NCI-H2107 (cell line): ENCODE measurements around the gene SATB2.

Source experiments
- DNase-seq: peaks from one replicate; lab custom pipeline; 2025; lab: John Stamatoyannopoulos, UW

The SATB2 gene

GRCh38 chr2:199322151-199322550, 135.6 kb downstream of the SATB2 start:
- no peak for DNase-seq

- DNase-seq: no peak
Measured at GRCh38 chr2:199317646-199318045, 140.1 kb downstream of the SATB2 start.

- no peak for DNase-seq
Measured at GRCh38 chr2:199316851-199317250, 140.9 kb downstream of the SATB2 start.

GRCh38 chr2:199315299-199316179, 142.2 kb downstream of the SATB2 start:
- no peak for DNase-seq

- DNase-seq: no peak
Measured at GRCh38 chr2:199312931-199313330, 144.8 kb downstream of the SATB2 start.

GRCh38 chr2:199310771-199311585, 146.8 kb downstream of the SATB2 start:
- peak; percentile 38 for DNase-seq

GRCh38 chr2:199309973-199310372, 147.8 kb downstream of the SATB2 start:
- peak; percentile 75 for DNase-seq

- DNase-seq: no peak
Measured at GRCh38 chr2:199309411-199309810, 148.3 kb downstream of the SATB2 start.

- no peak for DNase-seq
Measured at GRCh38 chr2:199308567-199308966, 149.2 kb downstream of the SATB2 start.

GRCh38 chr2:199307461-199307860, 150.3 kb downstream of the SATB2 start:
- DNase-seq: no peak

GRCh38 chr2:199306116-199306515, 151.6 kb downstream of the SATB2 start:
- DNase-seq: no peak

- DNase-seq: no peak
Measured at GRCh38 chr2:199303728-199304177, 154.0 kb downstream of the SATB2 start.

GRCh38 chr2:199302851-199303250, 154.9 kb downstream of the SATB2 start:
- no peak for DNase-seq

GRCh38 chr2:199288424-199288823, 169.3 kb downstream of the SATB2 start:
- no peak for DNase-seq

GRCh38 chr2:199282309-199282708, 175.4 kb downstream of the SATB2 start:
- no peak for DNase-seq

GRCh38 chr2:199279146-199279545, 178.6 kb downstream of the SATB2 start:
- DNase-seq: no peak

- DNase-seq: no peak
Measured at GRCh38 chr2:199278099-199278498, 179.6 kb downstream of the SATB2 start.

- no peak for DNase-seq
Measured at GRCh38 chr2:199273042-199273511, 184.7 kb downstream of the SATB2 start.

- no peak for DNase-seq
Measured at GRCh38 chr2:199261936-199262335, 195.8 kb downstream of the SATB2 start.

GRCh38 chr2:199261239-199261638, 196.5 kb downstream of the SATB2 start:
- no peak for DNase-seq

- no peak for DNase-seq
Measured at GRCh38 chr2:199259671-199260070, 198.1 kb downstream of the SATB2 start.

- DNase-seq: no peak
Measured at GRCh38 chr2:199258291-199258690, 199.4 kb downstream of the SATB2 start.
